DMS114 treated with DMSO at 0.1 percent for 48 hours (cell line): Measurements from ENCODE around the gene LEPR.
"Not testable (repeated sequence)": the region's sequence is repeated elsewhere in the genome, so short reads cannot be mapped to it uniquely, and the experiment has no call there.

Source experiments
- DNase-seq: peaks from one replicate; lab custom pipeline; 2025; ENCODE audit not compliant: unreplicated experiment; lab: John Stamatoyannopoulos, UW

The LEPR gene

GRCh38 chr1:65420590-65421350, at the start of gene LEPR, which contains the start of gene LEPROT:
Gene LEPR (plus strand): TSS chr1:65420668. CDS start chr1:65565566, 144,898 bp downstream.
Gene LEPROT (plus strand): TSS chr1:65420668. CDS start chr1:65420725, 57 bp downstream.
- no peak for DNase-seq

GRCh38 chr1:65371544-65371943, 48.9 kb upstream of the LEPR start:
- DNase-seq: no peak

GRCh38 chr1:65372557-65372956, 47.9 kb upstream of the LEPR start:
- DNase-seq: no peak

- DNase-seq: no peak
These were observed 42.8 kb upstream of the LEPR start for GRCh38 chr1:65377496-65378246.

GRCh38 chr1:65378247-65378946, 42.1 kb upstream of the LEPR start:
- DNase-seq: no peak

- not testable (repeated sequence) for DNase-seq
These were observed 36.0 kb upstream of the LEPR start for GRCh38 chr1:65384426-65384825.

- no peak for DNase-seq
These were observed 34.0 kb upstream of the LEPR start for GRCh38 chr1:65386439-65386838.

GRCh38 chr1:65387821-65388220, 32.6 kb upstream of the LEPR start:
- DNase-seq: no peak

- DNase-seq: no peak
These were observed 31.4 kb upstream of the LEPR start for GRCh38 chr1:65388908-65389695.

- DNase-seq: no peak
These were observed 28.0 kb upstream of the LEPR start for GRCh38 chr1:65392497-65392896.

GRCh38 chr1:65393347-65393746, 27.1 kb upstream of the LEPR start:
- no peak for DNase-seq

- no peak for DNase-seq
These were observed 26.5 kb upstream of the LEPR start for GRCh38 chr1:65393928-65394327.

- no peak for DNase-seq
These were observed 24.4 kb upstream of the LEPR start for GRCh38 chr1:65395887-65396612.

- DNase-seq: no peak
These were observed 22.4 kb upstream of the LEPR start for GRCh38 chr1:65398083-65398482.

- DNase-seq: no peak
These were observed 21.5 kb upstream of the LEPR start for GRCh38 chr1:65399003-65399402.

GRCh38 chr1:65401612-65402011, 18.9 kb upstream of the LEPR start:
- DNase-seq: no peak

- DNase-seq: no peak
These were observed 15.5 kb upstream of the LEPR start for GRCh38 chr1:65404941-65405340.

- no peak for DNase-seq
These were observed 12.6 kb upstream of the LEPR start for GRCh38 chr1:65407877-65408276.

- no peak for DNase-seq
These were observed 11.2 kb upstream of the LEPR start for GRCh38 chr1:65409314-65409713.

GRCh38 chr1:65409816-65410326, 10.6 kb upstream of the LEPR start:
- no peak for DNase-seq
